Stomach (tissue), 9 donors: Measurements from ENCODE around the gene LMNB1. TPM values are rescaled to one million over a fixed set of nuclear protein-coding genes. Genes with fewer than 3 reads are reported as not detected.
"Not testable (repeated sequence)": the region's sequence is repeated elsewhere in the genome, so short reads cannot be mapped to it uniquely, and the experiment has no call there.

Experiments used
- DNase-seq, 2 donors: peaks; one replicate each; pipeline versions ENCODE4 v3.0.0 to v3.0.0-alpha.2; 2013 to 2019
- H3K27ac ChIP-seq, 5 donors: fragments of 200-600 bp in 4 of 5; sonication (generic) in 4 of 5; one replicate each; pipeline ENCODE4 v1.5.1; 2013 to 2019; ENCODE audit warnings: mild to moderate bottlenecking in 1 of 5, moderate library complexity in 1 of 5
- H3K27me3 ChIP-seq, 3 donors: fragments of 200-600 bp; sonication (generic); one replicate each; pipeline ENCODE4 v1.5.1; 2017 to 2019; ENCODE audit warnings: mixed run types in 1 of 3
- H3K36me3 ChIP-seq, 4 donors: fragments of 200-600 bp; sonication (generic); 1 replicate in 3 of 4; 2 replicates in 1 of 4; pipeline ENCODE4 v1.5.1; 2016 to 2019
- H3K4me1 ChIP-seq, 4 donors: fragments of 200-600 bp; sonication (generic); one replicate each; pipeline ENCODE4 v1.5.1; 2016 to 2019
- H3K4me3 ChIP-seq, 4 donors: fragments of 200-600 bp; sonication (generic) in 3 of 4; one replicate each; pipeline ENCODE4 v1.5.1; 2016 to 2019; ENCODE audit warnings: mild to moderate bottlenecking in 1 of 4
- H3K9me3 ChIP-seq, 4 donors: fragments of 200-600 bp; sonication (generic); one replicate each; pipeline ENCODE4 v1.5.1; 2016 to 2019
- EP300 ChIP-seq: sonication (generic); formaldehyde crosslinking; IDR thresholded peaks from one replicate; pipeline ENCODE4 v1.6.1; 2017; ENCODE audit warnings: antibody characterized with exemption
- POLR2A ChIP-seq, 4 donors: fragments of 450-650 bp; IDR thresholded peaks; one replicate each; pipeline ENCODE4 v1.6.1; 2016; ENCODE audit warnings: antibody characterized with exemption in 4 of 4, control low read depth in 2 of 4, mild to moderate bottlenecking in 1 of 4, moderate library complexity in 1 of 4
- POLR2AphosphoS5 ChIP-seq, 3 donors: sonication (generic); formaldehyde crosslinking; IDR thresholded peaks; one replicate each; pipeline ENCODE4 v1.6.1; 2016; ENCODE audit warnings: antibody characterized with exemption in 3 of 3
- WGBS, 5 donors: extraction: QIAGEN DNeasy Blood & Tissue Kit in 3 of 5; methylation state at CpG; one replicate each; pipeline versions ENCODE4 v1.1.5 to v1.1.7; 2013 to 2018; 5-methylcytosine and 5-hydroxymethylcytosine counted together
- intact Hi-C: fragments of 100-400 bp; cut with DNase I; formaldehyde crosslinking; loops from one replicate; pipeline ENCODE4 v1.15.1; 2023; ENCODE audit warnings: low total_unique reads
- polyA plus RNA-seq, 3 donors: library from polyadenylated mRNA; stranded (reverse); fragments of 200-250 nt; gene quantifications; one replicate each; pipeline ENCODE4 v1.2.3, GENCODE V29; 2013
- total RNA-seq, 5 donors: library from RNA; depleted of rRNA; stranded (reverse); fragments of >200 nt; gene quantifications; one replicate each; pipeline versions ENCODE4 v1.1.0 to v1.2.3, GENCODE V29; 2014 to 2016
- TF ChIP-seq, protein P1 (sequence below), 7 experiments: fragments of 450-650 bp in 4 of 7; fragments of 200-600 bp in 3 of 7; sonication (generic) in 3 of 7; IDR thresholded peaks; one replicate each; pipeline ENCODE4 v1.5.1; 2016 to 2019; ENCODE audit warnings: antibody characterized with exemption in 7 of 7, control low read depth in 2 of 7, mild to moderate bottlenecking in 1 of 7
- donor health status: healthy with polysubstance abuse.
- donor health status: Bipolar disorder and iron deficiency.
- donor health status: healthy.

Gene LMNB1
- total and polyA plus RNA-seq, 8 donors: 7.6 to 167 (median 9.9) TPM

- Histone ChIP-seq H3K36me3 (peaks cover 0 to 18% (median 11%) of the 10 kb centered on the region in 4 donors), H3K27me3 (no peaks in the 10 kb centered on the region), H3K4me3 (no peak overlapping the region), H3K9me3 (no peaks in the 10 kb centered on the region), H3K27ac (no peak overlapping the region), H3K4me1 (no peaks in the 10 kb centered on the region)
- intact Hi-C loops: loop anchor here (10.0 kb wide), 1 partner anchor 478 kb away; no protein-coding TSS in a partner anchor
- TF ChIP-seq, protein P1, sequence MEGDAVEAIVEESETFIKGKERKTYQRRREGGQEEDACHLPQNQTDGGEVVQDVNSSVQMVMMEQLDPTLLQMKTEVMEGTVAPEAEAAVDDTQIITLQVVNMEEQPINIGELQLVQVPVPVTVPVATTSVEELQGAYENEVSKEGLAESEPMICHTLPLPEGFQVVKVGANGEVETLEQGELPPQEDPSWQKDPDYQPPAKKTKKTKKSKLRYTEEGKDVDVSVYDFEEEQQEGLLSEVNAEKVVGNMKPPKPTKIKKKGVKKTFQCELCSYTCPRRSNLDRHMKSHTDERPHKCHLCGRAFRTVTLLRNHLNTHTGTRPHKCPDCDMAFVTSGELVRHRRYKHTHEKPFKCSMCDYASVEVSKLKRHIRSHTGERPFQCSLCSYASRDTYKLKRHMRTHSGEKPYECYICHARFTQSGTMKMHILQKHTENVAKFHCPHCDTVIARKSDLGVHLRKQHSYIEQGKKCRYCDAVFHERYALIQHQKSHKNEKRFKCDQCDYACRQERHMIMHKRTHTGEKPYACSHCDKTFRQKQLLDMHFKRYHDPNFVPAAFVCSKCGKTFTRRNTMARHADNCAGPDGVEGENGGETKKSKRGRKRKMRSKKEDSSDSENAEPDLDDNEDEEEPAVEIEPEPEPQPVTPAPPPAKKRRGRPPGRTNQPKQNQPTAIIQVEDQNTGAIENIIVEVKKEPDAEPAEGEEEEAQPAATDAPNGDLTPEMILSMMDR (IDR thresholded peaks at IDR 0.05): no peak
- TF ChIP-seq POLR2AphosphoS5 (IDR thresholded peaks at IDR 0.05): no peak
- TF ChIP-seq EP300: no peak
- TF ChIP-seq POLR2A (IDR thresholded peaks at IDR 0.05): no peak
- 91 to 95% (median 92%) methylated on average over 2 of the region's 2 CpGs for WGBS, 5 donors
- DNase-seq: no peak
Observed at GRCh38 chr5:126836778-126837177, 59.8 kb downstream of the LMNB1 start.

DNA sequence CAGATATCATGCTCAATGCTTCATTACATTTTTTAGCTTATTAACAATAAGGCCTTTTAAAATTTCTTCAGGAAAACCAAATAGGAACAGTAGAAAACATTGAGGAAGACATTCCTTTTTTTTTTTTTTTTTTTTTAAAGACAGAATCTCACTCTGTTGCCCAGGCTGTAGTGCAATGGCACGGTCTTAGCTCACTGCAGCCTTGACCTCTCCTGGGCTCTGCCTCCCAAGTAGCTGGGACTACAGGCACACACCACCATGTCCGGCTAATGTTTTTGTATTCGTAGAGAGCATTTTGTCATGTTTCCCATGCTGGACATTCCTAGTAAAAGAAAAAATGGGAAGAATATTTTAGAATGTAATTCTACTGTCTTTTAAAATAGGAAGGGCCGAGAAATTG is 60.3 kb downstream of the LMNB1 start:
- no peaks in the 10 kb centered on the region for H3K27me3 ChIP-seq
- WGBS, 5 donors: 96 to 98% (median 97%) methylated on average over 4 of the region's 4 CpGs
- no peak overlapping the region for H3K27ac ChIP-seq
- H3K36me3 ChIP-seq: peaks cover 0 to 18% (median 11%) of the 10 kb centered on the region in 4 donors
- TF ChIP-seq, protein P1 (IDR thresholded peaks at IDR 0.05): no peak
- no peak for TF ChIP-seq POLR2AphosphoS5 (IDR thresholded peaks at IDR 0.05)
- TF ChIP-seq EP300: no peak
- TF ChIP-seq POLR2A (IDR thresholded peaks at IDR 0.05): no peak
- DNase-seq: no peak
- H3K4me1 ChIP-seq: no peaks in the 10 kb centered on the region
- no peaks in the 10 kb centered on the region for H3K9me3 ChIP-seq
- H3K4me3 ChIP-seq: no peak overlapping the region
- intact Hi-C loops: loop anchor here (10.0 kb wide), 1 partner anchor 478 kb away; no protein-coding TSS in a partner anchor

DNA sequence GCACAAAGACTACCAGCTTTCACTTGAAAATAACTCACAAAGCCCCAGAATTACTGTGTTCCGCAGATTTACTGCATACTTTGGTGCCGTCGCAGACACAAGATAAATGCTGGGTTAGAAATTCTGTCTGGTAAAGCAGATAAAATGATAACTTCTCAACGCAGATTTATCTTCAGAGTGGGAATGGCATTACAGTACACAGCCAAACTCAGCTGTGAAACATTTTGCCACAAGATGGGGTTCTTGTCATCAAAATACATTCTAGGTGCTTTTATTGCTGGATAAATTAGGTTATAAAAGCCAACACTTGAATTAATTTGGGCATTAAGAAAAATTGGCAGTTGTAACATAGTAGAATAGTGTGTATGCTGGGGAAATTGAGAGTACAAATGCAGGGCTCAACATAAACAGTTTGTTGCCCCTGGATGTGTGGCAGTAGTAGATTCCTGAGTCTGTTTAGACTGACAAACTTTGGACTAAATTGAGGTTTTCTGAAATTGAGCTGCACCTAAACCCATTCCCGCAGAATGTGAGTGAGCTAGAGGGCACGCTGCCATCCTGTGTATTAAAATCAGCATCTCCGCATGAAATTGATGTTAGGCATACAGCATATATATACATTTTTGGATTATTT is 61.1 kb downstream of the LMNB1 start:
- Histone ChIP-seq H3K36me3 (peaks cover 0 to 18% (median 7%) of the 10 kb centered on the region in 4 donors), H3K27ac (no peak overlapping the region), H3K9me3 (no peaks in the 10 kb centered on the region), H3K4me3 (no peak overlapping the region), H3K27me3 (no peaks in the 10 kb centered on the region), H3K4me1 (no peaks in the 10 kb centered on the region)
- DNase-seq: peak in 1 of 2 donors; percentile 42
- TF ChIP-seq, protein P1 (IDR thresholded peaks at IDR 0.05): peak in 2 of 7 experiments; percentile 18 to 28
- no peak for TF ChIP-seq POLR2AphosphoS5 (IDR thresholded peaks at IDR 0.05)
- WGBS, 5 donors: 68 to 83% (median 81%) methylated on average over 7 of the region's 7 CpGs
- intact Hi-C loops: loop anchor here (10.0 kb wide), 1 partner anchor 477 kb away; no protein-coding TSS in a partner anchor

- H3K27me3 ChIP-seq, H3K9me3 ChIP-seq, H3K27ac ChIP-seq, H3K4me1 ChIP-seq, DNase-seq, H3K4me3 ChIP-seq, H3K36me3 ChIP-seq: not testable (repeated sequence)
- WGBS, 5 donors: 85 to 94% (median 88%) methylated on average over 7 of the region's 7 CpGs
- intact Hi-C loops: loop anchor here (10.0 kb wide), 1 partner anchor 475 kb away; no protein-coding TSS in a partner anchor
Observed at GRCh38 chr5:126839407-126839806, 62.5 kb downstream of the LMNB1 start.

DNA sequence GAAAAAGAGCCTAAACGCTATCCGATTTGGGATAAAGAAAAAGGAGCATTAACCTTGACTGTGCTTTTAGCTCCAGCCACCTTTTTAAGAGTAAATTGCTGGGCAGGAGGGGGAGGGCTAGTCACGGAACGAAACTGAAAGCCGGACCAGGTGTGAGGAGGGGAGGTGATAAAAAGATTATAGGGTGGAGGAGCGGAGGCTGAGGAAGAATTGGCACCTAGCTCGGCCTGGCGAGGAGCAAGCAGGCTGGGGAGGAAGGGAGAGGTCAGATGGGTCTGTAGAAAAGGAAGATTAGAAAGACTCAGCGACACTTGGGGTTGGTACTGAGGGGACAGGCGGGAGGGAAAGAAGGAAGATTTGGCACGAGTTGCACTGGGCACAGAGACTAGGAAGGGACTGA is 66.4 kb downstream of the LMNB1 start:
- H3K9me3 ChIP-seq, intact Hi-C loops, H3K27me3 ChIP-seq, DNase-seq, H3K36me3 ChIP-seq, H3K4me3 ChIP-seq, H3K27ac ChIP-seq: not testable (repeated sequence)
- H3K4me1 ChIP-seq: peaks cover 0 to 12% (median 6%) of the 10 kb centered on the region in 4 donors
- WGBS, 5 donors: 40 to 57% (median 51%) methylated on average over 11 of the region's 11 CpGs

DNA sequence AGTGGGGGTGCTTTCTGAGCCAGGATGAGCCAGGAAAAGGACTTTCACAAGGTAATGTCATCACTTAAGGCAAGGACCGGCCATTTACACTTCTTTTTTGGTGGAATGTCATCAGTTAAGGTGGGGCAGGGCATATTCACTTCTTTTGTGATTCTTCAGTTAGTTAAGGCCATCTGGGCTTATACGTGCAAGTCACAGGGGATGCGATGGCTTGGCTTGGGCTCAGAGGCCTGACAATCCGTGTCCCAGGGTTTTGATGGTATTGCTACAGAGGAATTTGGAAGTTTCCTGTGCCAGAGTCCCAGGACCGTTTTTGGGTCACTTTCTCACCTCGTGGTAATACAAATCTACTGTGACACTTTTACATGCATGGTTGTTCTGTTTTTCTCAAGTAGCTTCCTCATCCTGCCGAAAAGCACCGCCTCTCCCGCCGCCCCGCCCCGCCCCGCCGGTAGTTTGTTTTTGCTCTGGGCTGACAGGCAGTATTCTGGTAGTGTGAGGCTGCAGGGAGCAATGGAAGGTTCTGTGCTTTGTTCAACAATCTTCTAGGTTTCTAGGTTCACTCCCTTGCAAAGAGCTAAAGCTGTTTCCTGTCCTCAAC is 68.6 kb downstream of the LMNB1 start:
- H3K36me3 ChIP-seq, H3K27me3 ChIP-seq, H3K9me3 ChIP-seq, intact Hi-C loops, H3K4me3 ChIP-seq: not testable (repeated sequence)
- peak; percentile 55 to 76 for DNase-seq
- Histone ChIP-seq H3K4me1 (peaks cover 0 to 18% (median 10%) of the 10 kb centered on the region in 4 donors), H3K27ac (peak overlapping the region in 2 of 5 donors; percentile 26 to 46)
- WGBS, 5 donors: 23 to 34% (median 28%) methylated on average over 13 to 14 of the region's 14 CpGs
